Measurements from ENCODE around the gene PIK3CG. TPM values are rescaled to one million over a fixed set of nuclear protein-coding genes. Genes with fewer than 3 reads are reported as not detected.

Gene PIK3CG
- polyA plus RNA-seq, 2 of the 4 experiments (the other 2 are of a cell fraction): not detected

DNA sequence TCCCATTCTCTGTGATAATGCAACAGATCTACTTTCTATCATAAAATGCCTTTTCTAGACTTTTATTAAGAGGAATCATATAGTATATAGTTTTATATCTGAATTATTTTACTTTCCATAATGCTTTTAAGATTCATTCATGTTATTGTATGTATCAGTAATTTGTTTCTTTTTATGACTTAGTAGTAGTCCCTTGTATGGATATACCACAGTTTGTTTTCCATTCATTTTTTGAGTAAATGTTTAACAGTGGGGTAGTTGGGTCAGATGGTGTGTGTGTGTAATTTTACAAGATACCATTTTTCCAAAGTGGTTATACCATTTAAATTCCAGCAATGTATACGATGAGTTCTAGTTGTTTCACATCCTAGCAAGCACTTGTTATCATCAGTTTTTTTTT, 10.4 kb downstream of the PIK3CG start (continued):
- TF ChIP-seq HDAC2 (IDR thresholded peaks at IDR 0.05) (no peak), POLR2AphosphoS2 (conservative IDR thresholded peaks at IDR 0.05; ENCODE audit: low read length) (no peak), GATA3 (IDR thresholded peaks at IDR 0.05; ENCODE audit: borderline replicate concordance) (no peak), FOSL2 (IDR thresholded peaks at IDR 0.05) (no peak), FOSL2 (CRISPR knock-in tag; IDR thresholded peaks at IDR 0.05) (no peak)

DNA sequence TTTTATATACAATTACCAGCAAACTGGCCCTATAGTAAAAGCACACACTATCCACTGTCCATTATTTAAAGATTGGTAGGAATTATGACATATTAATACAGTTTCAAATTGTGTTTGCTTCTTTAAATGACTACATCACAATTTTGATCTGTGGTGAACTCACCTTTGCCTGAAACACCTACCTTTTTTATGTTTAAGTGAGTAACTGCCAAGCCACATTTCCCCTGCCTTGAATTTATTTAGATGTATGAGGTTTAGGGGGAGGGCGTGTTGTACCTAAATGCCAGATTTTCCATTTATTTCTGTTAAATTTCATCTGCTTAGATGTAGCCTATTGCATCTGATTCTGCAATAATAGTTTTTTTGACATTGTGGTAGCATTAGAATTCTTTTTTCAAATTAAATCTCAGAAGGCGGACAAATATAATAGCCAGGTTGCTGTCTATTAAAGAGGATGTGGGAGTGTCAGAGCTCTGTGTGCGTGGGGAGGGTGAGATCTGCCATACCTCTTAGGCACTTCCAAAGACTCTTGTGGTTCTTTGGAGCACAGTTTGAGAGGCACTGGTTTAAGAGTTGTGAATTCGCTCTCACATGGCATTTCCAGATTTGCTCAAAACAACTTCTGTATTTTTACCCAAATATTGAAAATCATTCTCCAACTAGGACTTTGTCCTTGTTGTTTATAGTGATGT, 13.8 kb downstream of the PIK3CG start:
- POLR2A ChIA-PET: no interaction called here
- no peak overlapping the region for H3K27ac ChIP-seq
- FAIRE-seq: no peak
- 55% methylated on average over 4 of the region's 4 CpGs for WGBS (ENCODE audit: missing lambda C conversion rate)
- no peak overlapping the region for H3K4me3 ChIP-seq
- DNase-seq (ENCODE audit: low read depth in 1 of 2, low spot score in 1 of 2): no peak
- no peak for ATAC-seq
- no peaks in the 10 kb centered on the region for H3K4me1 ChIP-seq
- no peak overlapping the region for H3K4me2 ChIP-seq
- no peaks in the 10 kb centered on the region for H3K9me3 ChIP-seq
- TF ChIP-seq, protein P1, sequence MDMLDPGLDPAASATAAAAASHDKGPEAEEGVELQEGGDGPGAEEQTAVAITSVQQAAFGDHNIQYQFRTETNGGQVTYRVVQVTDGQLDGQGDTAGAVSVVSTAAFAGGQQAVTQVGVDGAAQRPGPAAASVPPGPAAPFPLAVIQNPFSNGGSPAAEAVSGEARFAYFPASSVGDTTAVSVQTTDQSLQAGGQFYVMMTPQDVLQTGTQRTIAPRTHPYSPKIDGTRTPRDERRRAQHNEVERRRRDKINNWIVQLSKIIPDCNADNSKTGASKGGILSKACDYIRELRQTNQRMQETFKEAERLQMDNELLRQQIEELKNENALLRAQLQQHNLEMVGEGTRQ (IDR thresholded peaks at IDR 0.05): no peak
- no peak for TF ChIP-seq POLR2A (IDR thresholded peaks at IDR 0.05; ENCODE audit: low read length)
- TF ChIP-seq RAD21 (conservative IDR thresholded peaks at IDR 0.05 in 1 of 2, IDR thresholded peaks at IDR 0.05 in 1 of 2): no peak
- TF ChIP-seq, protein P2, sequence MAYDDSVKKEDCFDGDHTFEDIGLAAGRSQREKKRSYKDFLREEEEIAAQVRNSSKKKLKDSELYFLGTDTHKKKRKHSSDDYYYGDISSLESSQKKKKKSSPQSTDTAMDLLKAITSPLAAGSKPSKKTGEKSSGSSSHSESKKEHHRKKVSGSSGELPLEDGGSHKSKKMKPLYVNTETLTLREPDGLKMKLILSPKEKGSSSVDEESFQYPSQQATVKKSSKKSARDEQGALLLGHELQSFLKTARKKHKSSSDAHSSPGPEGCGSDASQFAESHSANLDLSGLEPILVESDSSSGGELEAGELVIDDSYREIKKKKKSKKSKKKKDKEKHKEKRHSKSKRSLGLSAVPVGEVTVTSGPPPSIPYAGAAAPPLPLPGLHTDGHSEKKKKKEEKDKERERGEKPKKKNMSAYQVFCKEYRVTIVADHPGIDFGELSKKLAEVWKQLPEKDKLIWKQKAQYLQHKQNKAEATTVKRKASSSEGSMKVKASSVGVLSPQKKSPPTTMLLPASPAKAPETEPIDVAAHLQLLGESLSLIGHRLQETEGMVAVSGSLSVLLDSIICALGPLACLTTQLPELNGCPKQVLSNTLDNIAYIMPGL (CRISPR knock-in tag; IDR thresholded peaks at IDR 0.05; ENCODE audit: borderline replicate concordance): no peak
- TF ChIP-seq, protein P3, sequence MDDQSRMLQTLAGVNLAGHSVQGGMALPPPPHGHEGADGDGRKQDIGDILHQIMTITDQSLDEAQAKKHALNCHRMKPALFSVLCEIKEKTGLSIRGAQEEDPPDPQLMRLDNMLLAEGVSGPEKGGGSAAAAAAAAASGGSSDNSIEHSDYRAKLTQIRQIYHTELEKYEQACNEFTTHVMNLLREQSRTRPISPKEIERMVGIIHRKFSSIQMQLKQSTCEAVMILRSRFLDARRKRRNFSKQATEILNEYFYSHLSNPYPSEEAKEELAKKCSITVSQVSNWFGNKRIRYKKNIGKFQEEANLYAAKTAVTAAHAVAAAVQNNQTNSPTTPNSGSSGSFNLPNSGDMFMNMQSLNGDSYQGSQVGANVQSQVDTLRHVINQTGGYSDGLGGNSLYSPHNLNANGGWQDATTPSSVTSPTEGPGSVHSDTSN (IDR thresholded peaks at IDR 0.05): no peak
- TF ChIP-seq JUNB (IDR thresholded peaks at IDR 0.05): no peak
- TF ChIP-seq JUN (IDR thresholded peaks at IDR 0.05): no peak
- CTCF ChIA-PET: no interaction called here

DNA sequence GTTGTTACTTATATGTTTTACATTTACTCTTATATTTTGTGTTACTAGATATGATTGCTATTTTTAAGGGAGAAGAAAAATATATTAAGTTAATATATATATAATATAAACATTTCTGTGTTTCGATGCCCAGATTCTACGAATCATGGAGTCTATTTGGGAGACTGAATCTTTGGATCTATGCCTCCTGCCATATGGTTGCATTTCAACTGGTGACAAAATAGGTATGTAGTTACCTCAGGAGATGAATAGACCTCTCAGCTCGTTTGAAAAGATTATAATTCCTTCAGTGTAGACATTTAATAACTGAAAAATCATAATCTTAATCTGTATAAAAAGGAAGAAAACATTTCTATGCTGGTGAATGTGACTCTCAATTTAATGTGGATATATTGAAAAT, 16.9 kb downstream of the PIK3CG start:
- H3K4me3 ChIP-seq: no peak overlapping the region
- WGBS (ENCODE audit: missing lambda C conversion rate): 10% methylated on average over 3 of the region's 3 CpGs
- H3K4me2 ChIP-seq: no peak overlapping the region
- no peak overlapping the region for H3K27ac ChIP-seq
- no peaks in the 10 kb centered on the region for H3K9me3 ChIP-seq
- POLR2A ChIA-PET: no interaction called here
- FAIRE-seq (no peak), DNase-seq (ENCODE audit: low read depth in 1 of 2, low spot score in 1 of 2) (no peak), ATAC-seq (no peak)
- CTCF ChIA-PET: interaction anchor here (0.7 to 0.9 kb wide), 2 partner anchors 10 to 481 kb away, joined by 3 read pairs; no protein-coding TSS in a partner anchor
- no peaks in the 10 kb centered on the region for H3K4me1 ChIP-seq
- TF ChIP-seq, protein P2 (CRISPR knock-in tag; IDR thresholded peaks at IDR 0.05; ENCODE audit: borderline replicate concordance): no peak
- no peak for TF ChIP-seq RAD21 (conservative IDR thresholded peaks at IDR 0.05 in 1 of 2, IDR thresholded peaks at IDR 0.05 in 1 of 2)

DNA sequence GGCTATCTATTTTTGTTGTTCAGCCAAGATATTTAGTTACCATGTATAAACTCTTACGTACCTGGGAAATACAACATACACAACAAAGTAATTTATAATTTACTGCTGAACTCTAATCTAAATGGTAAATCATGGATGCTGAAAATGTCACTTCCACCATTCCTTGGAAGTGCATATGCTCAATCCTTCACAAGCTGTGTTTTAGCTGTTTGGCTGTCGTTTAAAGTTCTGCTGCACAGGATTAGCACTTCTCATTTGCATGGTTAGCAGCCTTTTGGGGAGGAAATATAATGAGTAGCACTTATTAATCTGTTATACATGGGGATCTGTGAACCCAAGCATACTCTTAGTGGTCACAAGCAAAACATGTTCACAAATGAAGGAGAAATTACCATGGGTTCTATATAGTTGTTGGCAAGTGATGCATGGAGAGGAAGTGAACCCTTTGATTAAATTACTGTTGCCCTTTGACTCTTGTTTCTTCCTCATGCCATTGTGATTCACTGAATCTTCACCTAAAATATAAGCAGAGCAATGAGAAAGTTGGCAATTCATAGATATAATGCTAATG, 18.5 kb downstream of the PIK3CG start:
- H3K4me2 ChIP-seq: no peak overlapping the region
- ChIA-PET CTCF (no interaction called here), POLR2A (no interaction called here)
- 33% methylated on average over 2 of the region's 2 CpGs for WGBS (ENCODE audit: missing lambda C conversion rate)
- H3K9me3 ChIP-seq: no peaks in the 10 kb centered on the region
- DNase-seq (ENCODE audit: low read depth in 1 of 2, low spot score in 1 of 2) (no peak), ATAC-seq (no peak), FAIRE-seq (no peak)
- no peak overlapping the region for H3K27ac ChIP-seq
- H3K4me3 ChIP-seq: no peak overlapping the region
- no peaks in the 10 kb centered on the region for H3K4me1 ChIP-seq
- no peak for TF ChIP-seq ZFP36 (IDR thresholded peaks at IDR 0.05; ENCODE audit: borderline replicate concordance, partially characterized antibody)
- TF ChIP-seq, protein P1 (IDR thresholded peaks at IDR 0.05): no peak
- TF ChIP-seq NFE2L2 (conservative IDR thresholded peaks at IDR 0.05; ENCODE audit: low read length): no peak
- TF ChIP-seq, protein P4, sequence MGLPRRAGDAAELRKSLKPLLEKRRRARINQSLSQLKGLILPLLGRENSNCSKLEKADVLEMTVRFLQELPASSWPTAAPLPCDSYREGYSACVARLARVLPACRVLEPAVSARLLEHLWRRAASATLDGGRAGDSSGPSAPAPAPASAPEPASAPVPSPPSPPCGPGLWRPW (IDR thresholded peaks at IDR 0.05): no peak
- TF ChIP-seq HOXB5 (CRISPR knock-in tag; IDR thresholded peaks at IDR 0.05): no peak
- TF ChIP-seq ZNF302 (CRISPR knock-in tag; IDR thresholded peaks at IDR 0.05): no peak
- TF ChIP-seq TFCP2L1 (CRISPR knock-in tag; IDR thresholded peaks at IDR 0.05): no peak
- no peak for TF ChIP-seq HDAC2 (IDR thresholded peaks at IDR 0.05)
- TF ChIP-seq, protein P5, sequence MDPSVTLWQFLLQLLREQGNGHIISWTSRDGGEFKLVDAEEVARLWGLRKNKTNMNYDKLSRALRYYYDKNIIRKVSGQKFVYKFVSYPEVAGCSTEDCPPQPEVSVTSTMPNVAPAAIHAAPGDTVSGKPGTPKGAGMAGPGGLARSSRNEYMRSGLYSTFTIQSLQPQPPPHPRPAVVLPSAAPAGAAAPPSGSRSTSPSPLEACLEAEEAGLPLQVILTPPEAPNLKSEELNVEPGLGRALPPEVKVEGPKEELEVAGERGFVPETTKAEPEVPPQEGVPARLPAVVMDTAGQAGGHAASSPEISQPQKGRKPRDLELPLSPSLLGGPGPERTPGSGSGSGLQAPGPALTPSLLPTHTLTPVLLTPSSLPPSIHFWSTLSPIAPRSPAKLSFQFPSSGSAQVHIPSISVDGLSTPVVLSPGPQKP (IDR thresholded peaks at IDR 0.05; ENCODE audit: low read depth, low read length): no peak
- no peak for TF ChIP-seq KDM1A (IDR thresholded peaks at IDR 0.05; ENCODE audit: low read depth)
- TF ChIP-seq, protein P6, sequence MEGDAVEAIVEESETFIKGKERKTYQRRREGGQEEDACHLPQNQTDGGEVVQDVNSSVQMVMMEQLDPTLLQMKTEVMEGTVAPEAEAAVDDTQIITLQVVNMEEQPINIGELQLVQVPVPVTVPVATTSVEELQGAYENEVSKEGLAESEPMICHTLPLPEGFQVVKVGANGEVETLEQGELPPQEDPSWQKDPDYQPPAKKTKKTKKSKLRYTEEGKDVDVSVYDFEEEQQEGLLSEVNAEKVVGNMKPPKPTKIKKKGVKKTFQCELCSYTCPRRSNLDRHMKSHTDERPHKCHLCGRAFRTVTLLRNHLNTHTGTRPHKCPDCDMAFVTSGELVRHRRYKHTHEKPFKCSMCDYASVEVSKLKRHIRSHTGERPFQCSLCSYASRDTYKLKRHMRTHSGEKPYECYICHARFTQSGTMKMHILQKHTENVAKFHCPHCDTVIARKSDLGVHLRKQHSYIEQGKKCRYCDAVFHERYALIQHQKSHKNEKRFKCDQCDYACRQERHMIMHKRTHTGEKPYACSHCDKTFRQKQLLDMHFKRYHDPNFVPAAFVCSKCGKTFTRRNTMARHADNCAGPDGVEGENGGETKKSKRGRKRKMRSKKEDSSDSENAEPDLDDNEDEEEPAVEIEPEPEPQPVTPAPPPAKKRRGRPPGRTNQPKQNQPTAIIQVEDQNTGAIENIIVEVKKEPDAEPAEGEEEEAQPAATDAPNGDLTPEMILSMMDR (IDR thresholded peaks at IDR 0.05): no peak

Measured in A549 (cell line).